Lower leg skin (tissue), 4 donors: ENCODE measurements around the gene APOE. TPM values are rescaled to one million over a fixed set of nuclear protein-coding genes. Genes with fewer than 3 reads are reported as not detected.
"Not testable (repeated sequence)": the region's sequence is repeated elsewhere in the genome, so short reads cannot be mapped to it uniquely, and the experiment has no call there.

Experiments used
- DNase-seq, 2 donors: peaks; one replicate each; pipeline ENCODE4 v3.0.0-alpha.2; 2019; ENCODE audit warnings: low spot score in 2 of 2
- H3K4me3 ChIP-seq: fragments of 200-600 bp; sonication (generic); 2 replicates; pipeline ENCODE4 v1.5.1; 2017; ENCODE audit warnings: mild to moderate bottlenecking, low read depth; ENCODE audit not compliant: poor library complexity, severe bottlenecking
- POLR2A ChIP-seq, 2 donors: fragments of 450-650 bp; IDR thresholded peaks; one replicate each; pipeline ENCODE4 v1.6.1; 2016 to 2017; ENCODE audit warnings: antibody characterized with exemption in 2 of 2, mild to moderate bottlenecking in 1 of 2, moderate library complexity in 1 of 2
- WGBS, 2 donors: methylation state at CpG; one replicate each; pipeline ENCODE4 v1.1.5; 2018; 5-methylcytosine and 5-hydroxymethylcytosine counted together
- intact Hi-C: fragments of 100-400 bp; cut with DNase I; formaldehyde crosslinking; loops from one replicate; pipeline ENCODE4 v1.15.0; 2023; ENCODE audit warnings: low total_unique reads
- total RNA-seq, 4 donors: library from RNA; depleted of rRNA; stranded (reverse); fragments of >200 nt; gene quantifications; one replicate each; pipeline ENCODE4 v1.1.0, GENCODE V29; 2016
- TF ChIP-seq, protein P1 (sequence below), 3 donors: fragments of 450-650 bp; IDR thresholded peaks; one replicate each; pipeline ENCODE4 v1.5.1; 2016; ENCODE audit warnings: antibody characterized with exemption in 3 of 3, mild to moderate bottlenecking in 3 of 3, moderate library complexity in 2 of 3

The APOE gene
- total RNA-seq, 4 donors from 2014 or later: 511 to 997 (median 747) TPM

GRCh38 chr19:44912854-44913253 lies 7.3 kb downstream of the APOE start:
- no peak for TF ChIP-seq POLR2A (IDR thresholded peaks at IDR 0.05)
- TF ChIP-seq, protein P1, sequence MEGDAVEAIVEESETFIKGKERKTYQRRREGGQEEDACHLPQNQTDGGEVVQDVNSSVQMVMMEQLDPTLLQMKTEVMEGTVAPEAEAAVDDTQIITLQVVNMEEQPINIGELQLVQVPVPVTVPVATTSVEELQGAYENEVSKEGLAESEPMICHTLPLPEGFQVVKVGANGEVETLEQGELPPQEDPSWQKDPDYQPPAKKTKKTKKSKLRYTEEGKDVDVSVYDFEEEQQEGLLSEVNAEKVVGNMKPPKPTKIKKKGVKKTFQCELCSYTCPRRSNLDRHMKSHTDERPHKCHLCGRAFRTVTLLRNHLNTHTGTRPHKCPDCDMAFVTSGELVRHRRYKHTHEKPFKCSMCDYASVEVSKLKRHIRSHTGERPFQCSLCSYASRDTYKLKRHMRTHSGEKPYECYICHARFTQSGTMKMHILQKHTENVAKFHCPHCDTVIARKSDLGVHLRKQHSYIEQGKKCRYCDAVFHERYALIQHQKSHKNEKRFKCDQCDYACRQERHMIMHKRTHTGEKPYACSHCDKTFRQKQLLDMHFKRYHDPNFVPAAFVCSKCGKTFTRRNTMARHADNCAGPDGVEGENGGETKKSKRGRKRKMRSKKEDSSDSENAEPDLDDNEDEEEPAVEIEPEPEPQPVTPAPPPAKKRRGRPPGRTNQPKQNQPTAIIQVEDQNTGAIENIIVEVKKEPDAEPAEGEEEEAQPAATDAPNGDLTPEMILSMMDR (IDR thresholded peaks at IDR 0.05): peak in 1 of 3 donors; percentile 71
- WGBS, 2 donors: 44 to 47% methylated on average over 6 of the region's 6 CpGs
- no peak overlapping the region for H3K4me3 ChIP-seq
- DNase-seq: no peak
- intact Hi-C loops: no loop called here

DNA sequence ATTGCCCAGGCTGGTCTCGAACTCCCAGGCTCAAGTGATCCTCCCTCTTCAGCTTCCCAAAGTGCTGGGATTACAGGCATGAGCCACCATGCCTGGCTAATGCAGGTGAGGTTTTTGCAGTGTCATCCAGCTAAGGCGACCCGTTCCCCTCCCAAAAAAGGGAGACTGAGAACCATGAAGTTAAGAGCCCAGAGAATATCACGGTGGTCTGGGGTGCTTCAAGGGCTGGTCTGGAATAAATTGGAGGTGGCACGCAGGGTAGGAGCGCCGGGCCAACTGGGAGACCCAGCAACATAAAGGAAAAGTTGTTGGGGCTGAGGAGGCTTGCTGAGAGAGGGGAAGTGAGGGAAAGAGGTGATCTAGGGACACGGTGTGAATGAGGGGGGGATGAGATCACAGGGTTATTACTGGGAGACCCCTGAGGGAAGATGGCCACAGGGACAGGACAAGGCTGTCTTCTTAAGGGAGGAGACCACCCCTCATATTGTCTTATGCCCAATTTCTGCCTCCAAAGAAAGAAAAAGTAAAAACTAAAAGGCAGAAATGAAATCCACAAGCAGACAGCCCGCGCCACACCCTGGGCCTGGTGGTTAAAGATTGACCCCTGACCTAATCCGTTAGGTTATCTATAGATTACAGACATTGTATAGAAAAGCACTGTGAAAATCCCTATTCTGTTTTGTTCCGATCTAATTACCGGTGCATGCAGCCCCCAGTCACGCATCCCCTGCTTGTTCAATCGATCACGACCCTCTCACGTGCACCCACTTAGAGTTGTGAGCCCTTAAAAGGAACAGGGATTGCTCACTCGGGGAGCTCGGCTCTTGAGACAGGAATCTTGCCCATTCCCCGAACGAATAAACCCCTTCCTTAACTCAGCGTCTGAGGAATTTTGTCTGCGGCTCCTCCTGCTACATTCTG lies 8.2 kb downstream of the APOE start:
- DNase-seq, H3K4me3 ChIP-seq, intact Hi-C loops: not testable (repeated sequence)
- 52 to 63% methylated on average over 23 of the region's 23 CpGs for WGBS, 2 donors

DNA sequence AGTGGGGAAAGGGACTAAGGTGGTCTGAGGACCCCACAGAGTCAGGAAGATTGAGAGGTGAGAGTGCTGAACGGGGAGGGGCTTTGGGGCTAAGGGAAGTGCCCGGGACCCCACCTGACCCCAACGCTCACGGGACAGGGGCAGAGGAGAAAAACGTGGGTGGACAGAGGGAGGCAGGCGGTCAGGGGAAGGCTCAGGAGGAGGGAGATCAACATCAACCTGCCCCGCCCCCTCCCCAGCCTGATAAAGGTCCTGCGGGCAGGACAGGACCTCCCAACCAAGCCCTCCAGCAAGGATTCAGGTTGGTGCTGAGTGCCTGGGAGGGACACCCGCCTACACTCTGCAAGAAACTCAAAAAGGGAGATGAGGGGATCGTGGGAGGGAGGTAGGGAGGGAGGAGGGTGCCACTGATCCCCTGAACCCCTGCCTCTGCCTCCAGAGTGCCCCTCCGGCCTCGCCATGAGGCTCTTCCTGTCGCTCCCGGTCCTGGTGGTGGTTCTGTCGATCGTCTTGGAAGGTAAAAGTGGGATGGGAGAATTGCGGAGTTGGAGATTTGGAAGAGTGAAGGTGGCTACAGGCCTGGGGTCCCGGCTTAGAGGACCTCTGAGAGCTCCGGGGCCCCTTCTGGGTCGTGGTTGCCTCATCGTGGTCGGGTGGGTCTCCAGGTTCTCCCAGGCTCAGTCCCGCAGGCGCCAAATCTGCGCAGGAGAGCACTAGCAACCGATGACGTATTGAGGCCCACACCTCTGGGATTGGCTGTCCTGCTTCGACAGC lies 9.0 kb downstream of the APOE start, which contains the start of gene APOC1:
Gene APOC1 (plus strand): TSS at position 176 of the 774 bp plus-strand sequence. CDS start 284 bp downstream, at position 460.
- peak within 1 kb of the TSS; percentile 17 for H3K4me3 ChIP-seq
- intact Hi-C loops: not testable (repeated sequence)
- 9 to 10% methylated on average over 28 of the region's 28 CpGs for WGBS, 2 donors
- DNase-seq: peak; percentile 85 to 97

GRCh38 chr19:44924243-44924725 lies 18.7 kb downstream of the APOE start:
- DNase-seq: no peak
- 78 to 87% methylated on average over 8 of the region's 8 CpGs for WGBS, 2 donors
- intact Hi-C loops: no loop called here

DNA sequence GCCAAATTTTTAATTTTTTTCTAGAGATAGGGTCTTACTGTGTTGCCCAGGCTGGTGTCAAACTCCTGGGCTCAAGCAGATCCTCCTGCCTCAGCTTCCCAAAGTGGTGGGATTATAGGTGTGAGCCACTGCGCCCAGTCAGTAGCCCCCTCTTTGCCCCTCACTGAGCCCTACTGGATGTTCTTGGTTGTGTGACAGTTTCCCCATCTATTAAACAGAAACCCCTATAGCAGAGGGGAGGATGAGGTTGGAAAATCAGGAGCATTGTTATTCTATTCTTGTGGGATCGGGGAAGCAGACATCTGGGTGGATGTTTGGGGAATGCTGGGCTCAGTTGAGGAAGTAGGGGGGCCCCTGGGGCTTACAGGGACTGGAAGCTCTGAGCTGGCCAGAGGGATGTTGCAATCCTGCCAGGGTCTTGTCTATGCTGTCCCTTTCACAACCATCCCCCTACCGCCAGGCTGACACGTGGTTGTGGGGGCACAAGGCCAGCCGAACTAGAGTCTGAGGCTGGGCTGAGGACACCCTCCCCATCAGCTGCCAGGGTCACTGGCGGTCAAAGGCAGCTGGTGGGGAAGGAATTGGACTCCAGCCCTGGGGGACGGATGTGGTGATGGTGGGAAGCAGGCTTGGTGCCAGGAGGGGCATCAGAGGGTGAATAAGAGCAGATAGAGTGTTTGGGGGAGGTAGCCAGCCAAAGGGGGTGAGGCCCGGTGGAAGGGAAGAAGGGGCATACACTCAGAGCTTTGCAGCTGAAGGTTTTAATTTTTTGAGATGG lies 19.7 kb downstream of the APOE start:
- peak; percentile 71 to 96 for DNase-seq
- intact Hi-C loops: no loop called here
- H3K4me3 ChIP-seq: no peak overlapping the region
- no peak for TF ChIP-seq POLR2A (IDR thresholded peaks at IDR 0.05)
- TF ChIP-seq, protein P1 (IDR thresholded peaks at IDR 0.05): peak in 1 of 3 donors; percentile 98
- WGBS, 2 donors: 56 to 57% methylated on average over 8 of the region's 8 CpGs

More at GRCh38 chr19:44924243-44924725, 18.7 kb downstream of the APOE start:
- no peak for TF ChIP-seq POLR2A (IDR thresholded peaks at IDR 0.05)
- TF ChIP-seq, protein P1 (IDR thresholded peaks at IDR 0.05): peak in 1 of 3 donors; percentile 58
- no peak overlapping the region for H3K4me3 ChIP-seq

- DNase-seq, intact Hi-C loops, H3K4me3 ChIP-seq: not testable (repeated sequence)
- WGBS, 2 donors: 38 to 44% methylated on average over 18 to 19 of the region's 19 CpGs
Observed at GRCh38 chr19:44926245-44927077, 20.9 kb downstream of the APOE start.
